NCI-H1092 (cell line): ENCODE results near the gene CORO2B.

Source experiments
- DNase-seq: peaks from one replicate; lab custom pipeline; 2025; lab: John Stamatoyannopoulos, UW

CORO2B gene

DNA sequence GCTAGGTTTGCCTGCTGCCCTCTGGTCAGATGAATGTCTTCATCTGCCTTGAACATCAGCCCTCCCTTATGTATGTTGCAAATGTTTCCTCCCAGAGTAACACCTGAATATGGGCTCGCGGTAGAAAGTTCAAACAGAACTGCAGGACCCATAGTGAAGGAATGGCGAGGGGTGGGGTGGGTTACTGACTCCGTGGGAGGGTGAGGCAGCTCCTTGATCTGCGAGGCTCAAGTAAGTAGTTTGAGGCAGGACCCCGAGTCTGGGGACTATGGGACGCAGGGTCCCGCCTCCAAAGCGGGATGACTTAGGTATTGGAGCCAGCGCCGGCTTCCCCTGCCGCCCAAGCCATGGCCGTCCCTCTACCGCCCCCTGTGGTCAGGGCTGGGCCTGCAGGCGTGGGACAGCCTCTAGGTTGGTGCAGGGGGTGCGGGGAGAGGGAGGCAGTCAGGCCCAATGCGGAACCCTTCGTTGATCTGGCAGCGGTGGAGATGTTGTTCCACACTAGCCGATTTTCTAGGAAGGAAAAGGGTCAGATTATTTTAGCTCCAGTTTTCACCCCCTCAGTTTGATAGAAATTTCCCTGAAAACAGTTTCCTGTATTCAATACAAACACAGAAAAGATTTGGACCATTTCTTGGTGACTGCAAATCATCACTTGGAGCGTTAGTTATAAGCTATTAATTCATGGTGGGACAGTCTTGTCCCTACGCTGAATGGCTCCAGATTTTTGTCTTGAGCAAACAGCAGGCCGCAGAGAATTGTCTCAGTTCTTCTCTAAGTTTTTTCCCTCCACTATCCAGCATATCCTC, 72.3 kb downstream of the CORO2B start:
- DNase-seq = no peak

- peak; percentile 53 for DNase-seq
Measured at GRCh38 chr15:68651916-68652525, 73.2 kb downstream of the CORO2B start.

GRCh38 chr15:68653031-68653635, 74.3 kb downstream of the CORO2B start:
- DNase-seq = no peak

DNA sequence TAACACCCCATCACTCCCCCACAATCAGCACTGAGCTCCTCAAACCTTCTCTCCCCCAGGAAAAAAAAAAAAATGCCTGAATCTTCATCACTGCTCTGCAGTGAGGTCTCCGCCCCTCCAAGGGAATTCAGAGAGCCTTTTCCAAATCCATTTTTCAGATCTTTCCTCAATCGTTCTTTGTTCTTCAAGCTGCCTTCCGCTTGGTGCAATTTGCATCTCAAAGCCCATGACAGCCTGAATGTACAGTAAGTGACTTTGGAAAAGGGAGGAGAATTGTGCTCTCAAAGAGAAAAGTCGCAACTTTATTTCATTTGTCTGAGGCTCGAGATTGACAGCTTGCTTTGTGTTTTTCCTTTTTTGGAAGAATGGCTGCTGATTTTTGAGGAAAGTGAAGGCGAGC, 75.0 kb downstream of the CORO2B start:
- no peak for DNase-seq

DNA sequence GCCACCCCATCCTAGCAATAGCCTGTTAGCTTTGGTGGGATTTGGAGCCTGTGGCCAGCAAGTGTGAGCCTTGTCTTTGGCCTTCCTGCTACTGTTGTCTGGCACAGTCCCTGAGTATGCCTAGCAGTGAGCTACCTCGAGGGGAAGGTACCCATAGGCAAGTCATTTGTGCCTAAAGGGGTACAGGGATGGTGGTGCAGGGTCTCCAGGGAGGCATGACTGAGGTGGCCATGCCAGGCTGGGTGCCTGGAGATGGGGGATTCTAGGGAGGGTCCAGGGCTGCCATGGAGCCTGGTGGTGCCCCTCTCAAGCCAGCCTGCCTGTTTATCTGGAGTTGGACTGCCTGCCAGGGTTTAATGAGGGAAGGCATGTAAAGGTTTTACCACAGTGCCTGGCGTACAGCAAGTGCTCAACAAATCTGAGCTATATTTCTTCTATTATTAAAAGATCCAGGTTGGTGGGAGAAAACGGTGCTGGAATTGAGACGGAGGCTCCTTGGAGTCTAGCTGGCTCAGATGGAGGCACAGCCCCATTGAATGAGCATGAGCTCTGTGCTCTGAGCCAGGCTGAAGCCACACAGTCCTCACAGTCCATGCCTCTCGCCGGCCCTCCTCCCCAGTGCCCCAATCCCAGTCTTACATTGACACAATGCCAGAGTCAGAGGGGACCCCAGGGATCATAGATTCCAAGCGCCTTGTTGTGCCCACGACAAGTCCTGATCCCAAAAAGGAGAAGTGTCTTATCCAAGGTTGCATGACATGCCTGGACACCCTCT, 76.2 kb downstream of the CORO2B start:
- DNase-seq = no peak

DNA sequence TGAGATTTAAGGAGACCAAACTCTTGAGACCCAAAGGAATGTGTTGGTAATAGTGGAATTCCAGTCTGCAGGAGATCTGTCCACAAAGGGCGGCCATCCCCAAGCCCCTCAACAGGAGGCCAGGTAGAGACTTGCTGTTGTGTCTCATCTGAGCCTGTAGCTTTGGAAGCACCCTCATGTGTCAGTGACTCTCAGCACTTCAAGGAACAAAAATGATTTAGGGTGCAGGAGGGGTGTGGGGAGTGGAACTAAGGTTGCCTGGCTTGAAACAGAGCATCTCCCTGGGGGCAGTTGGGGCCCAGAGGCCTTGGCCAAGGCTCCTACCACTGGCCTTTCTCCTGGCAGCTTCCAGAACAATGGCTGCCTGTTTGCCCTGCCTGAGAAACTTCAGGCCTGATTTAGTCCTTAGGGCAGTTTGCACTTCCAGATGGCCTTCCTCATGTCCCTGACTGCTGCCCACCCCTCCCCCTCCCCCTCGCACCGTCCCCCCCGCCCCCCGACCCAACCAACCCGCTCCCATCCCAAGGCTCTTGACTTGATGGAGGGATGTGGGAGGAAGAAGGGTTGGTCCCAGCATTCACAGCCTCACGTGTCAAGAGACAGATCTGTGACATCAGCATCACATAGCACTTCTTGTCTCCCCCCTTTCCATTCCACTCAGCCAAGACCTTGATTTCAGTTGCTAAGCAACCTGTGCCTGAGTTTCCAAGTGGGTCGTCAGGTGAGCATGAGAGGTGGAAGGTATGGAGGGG, 77.1 kb downstream of the CORO2B start:
- DNase-seq = no peak

GRCh38 chr15:68656438-68656739, 77.6 kb downstream of the CORO2B start:
- DNase-seq = no peak

GRCh38 chr15:68658151-68658550, 79.4 kb downstream of the CORO2B start:
- DNase-seq = peak; percentile 33

DNA sequence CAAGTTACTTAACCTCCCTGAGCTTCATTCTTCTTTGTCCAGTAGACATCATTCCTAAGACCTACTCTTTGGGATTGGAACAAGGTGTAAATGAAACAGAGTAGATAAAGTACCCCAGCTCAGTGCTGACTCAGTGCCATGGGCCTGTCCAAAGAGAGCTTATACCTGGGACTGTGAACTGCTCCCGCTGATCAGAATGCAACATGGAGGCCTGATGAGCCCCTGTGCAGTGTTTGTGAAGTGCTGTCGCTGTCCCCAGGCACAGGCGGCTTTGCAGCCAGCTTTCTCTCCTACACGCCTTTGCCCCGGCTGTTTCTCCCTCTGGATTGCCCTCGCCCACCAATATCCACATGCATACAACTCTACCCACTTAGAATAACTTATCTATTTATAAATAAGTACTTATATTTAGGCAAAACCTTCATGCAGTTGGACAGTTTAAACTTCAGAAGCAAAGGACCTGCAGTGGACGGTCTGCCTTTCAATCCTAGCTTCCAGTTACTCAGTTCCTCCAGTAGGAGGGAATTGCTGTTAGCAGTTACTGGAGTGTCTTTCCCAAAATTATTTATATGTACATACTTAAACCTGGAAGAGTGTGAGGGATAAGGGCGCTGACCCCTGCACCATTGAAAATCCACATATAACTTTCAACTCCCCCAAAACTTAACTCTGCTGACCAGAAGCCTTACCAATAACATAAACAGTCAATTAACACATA, 80.0 kb downstream of the CORO2B start:
- DNase-seq = no peak

- no peak for DNase-seq
Measured at GRCh38 chr15:68663526-68663925, 84.7 kb downstream of the CORO2B start.

DNA sequence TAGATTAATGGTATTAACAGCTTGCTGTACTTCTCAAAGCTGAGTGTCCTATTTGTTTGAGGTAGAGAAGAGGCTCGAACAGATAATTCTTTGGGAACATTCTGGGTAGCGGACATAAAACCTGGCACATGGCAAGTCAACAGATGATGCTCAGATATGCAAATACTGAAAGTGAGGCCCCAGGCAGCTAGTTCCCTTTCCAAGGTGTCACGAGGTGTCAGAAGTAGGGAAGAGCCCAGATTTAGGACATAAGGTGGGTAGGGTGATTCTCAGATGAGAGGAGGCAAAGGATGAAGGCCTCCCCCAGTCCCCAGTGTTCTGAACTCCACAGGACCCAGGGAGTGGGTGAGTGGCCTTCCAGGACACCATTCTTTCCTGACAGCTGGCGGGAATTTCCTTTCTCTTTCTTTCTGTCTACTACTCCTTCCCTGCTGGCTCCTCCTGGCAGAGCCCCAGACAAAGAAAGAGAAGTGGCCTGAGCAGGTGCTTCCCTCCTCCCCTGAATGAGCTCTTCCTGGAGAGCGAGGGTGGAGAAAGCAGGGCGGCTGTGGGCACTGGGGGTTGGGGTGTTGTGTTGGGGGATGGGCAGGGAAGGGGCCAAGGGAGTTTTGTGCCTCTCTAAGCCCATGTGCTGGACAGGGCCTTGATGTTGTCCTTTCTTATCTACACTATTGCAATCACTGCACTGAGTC, 87.5 kb downstream of the CORO2B start:
- DNase-seq = peak; percentile 80

DNA sequence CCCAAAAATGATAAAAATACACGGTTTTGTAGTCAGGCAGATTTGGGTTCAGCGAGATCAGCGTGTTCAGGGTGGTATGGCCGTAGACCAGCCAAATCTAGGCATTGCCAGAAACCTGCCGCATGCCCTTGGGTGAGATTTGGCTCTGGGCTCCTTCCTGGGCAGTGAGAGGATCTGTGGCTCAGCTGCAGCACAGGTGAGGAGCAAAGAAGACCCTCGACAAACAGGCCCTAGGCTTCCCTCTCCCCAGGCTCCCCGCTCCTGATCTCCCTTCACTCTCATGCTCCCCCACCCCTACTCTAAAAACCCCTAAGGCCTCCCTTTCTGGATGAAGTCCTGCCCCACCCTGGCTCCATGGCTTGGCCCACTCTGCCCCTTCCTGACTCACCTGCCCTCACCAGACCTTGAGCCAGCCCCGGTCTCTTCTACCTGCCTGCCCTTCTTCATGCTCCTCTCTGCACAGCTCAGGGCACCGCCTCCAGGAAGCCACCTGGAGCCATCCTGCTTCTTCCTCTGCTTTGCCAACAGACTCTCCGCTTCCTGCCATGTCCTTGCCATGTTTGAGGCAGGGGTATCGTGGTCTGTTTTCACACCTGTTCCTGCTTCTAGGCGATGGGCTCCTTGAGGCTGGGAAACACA, 88.1 kb downstream of the CORO2B start:
- DNase-seq = no peak

DNA sequence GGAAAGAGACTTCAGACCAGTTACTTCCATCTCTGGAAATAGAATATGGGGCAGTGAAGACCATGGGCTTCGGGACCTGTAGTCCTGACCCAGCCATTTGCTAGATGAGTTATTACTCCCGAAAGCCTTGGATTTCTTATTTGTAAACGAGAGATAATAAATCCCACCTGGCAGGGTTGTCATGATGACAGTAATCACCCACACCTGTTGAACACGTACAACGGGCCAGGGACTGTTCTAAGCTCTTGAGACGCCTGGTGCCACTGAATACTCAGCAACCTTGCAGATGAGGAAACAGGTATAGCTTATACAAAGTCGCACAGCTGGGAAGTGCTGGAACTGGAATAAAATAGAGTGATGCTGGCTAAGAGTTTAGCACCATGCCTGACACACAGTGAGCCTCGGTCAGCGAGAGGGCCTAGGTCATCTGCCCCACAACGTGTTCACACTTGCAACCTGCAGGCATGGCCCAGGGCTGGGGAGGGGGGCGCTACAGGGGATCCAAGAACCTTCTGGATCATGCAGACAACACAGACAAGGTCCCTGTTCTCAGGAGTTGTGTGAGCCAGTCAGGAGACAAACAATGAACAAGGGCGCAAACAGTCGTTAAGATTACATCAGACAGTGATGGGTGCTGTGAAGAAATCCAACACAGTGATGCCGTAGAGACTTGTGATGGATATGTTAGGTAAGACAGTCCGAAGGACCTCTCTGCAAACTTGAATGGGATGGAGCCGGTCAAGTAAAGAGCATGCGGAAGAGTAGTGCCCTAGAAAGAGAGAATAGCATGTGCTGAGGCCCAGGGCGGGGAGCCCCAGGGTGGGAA, 89.2 kb downstream of the CORO2B start:
- no peak for DNase-seq

DNA sequence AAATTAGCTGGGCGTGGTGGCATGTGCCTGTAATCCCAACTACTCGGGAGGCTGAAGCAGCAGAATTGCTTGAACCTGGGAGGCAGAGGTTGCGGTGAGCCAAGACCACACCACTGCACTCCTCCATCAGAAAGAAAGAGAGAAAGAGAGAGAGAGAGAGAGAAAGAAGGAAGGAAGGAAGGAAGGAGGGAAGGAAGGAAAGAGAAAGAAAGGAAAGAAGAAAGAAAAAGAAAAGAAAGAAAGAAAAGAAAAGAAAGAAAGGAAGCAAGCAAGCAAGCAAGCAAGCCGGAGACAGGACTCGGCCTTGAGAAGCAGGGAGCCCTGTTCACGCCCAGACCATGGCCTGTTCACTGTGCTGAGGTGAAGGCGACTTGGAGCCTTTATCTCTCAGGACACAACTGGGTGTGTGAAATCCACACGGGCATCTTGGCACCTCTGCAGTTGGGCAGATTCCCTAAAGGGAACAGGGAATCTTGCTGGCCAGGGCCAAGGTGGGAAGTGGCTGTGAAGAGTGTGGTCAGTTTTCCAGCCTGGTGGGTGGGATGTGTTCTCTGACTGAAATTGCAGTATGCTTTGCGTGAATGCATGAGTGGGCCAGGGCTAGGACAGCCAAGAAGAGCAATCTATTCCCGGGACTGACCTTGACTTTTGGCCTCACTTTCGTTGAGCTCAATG, 90.3 kb downstream of the CORO2B start:
- no peak for DNase-seq

GRCh38 chr15:68672251-68672650, 93.5 kb downstream of the CORO2B start:
- DNase-seq = no peak

DNA sequence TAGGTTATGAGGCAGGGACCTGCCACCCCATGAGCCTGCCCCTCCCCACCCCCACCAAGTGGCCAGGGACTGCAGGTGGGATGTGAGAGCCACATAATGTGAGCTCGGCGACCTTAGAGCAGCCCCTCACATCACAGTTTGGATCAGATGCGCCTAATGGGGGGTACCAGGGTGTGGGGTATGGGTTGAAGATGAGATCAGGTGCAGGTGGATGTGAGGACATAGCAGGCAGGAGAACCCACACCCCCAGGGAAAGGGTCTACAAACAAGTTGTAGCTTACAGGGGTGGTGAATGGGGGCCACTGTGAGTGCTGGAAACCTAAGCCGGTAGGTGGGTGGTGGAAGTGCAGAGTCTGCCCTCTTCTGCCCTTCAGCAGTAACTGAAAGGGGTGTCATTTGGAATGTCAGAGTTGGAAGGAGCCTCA, 94.0 kb downstream of the CORO2B start:
- DNase-seq = no peak

DNA sequence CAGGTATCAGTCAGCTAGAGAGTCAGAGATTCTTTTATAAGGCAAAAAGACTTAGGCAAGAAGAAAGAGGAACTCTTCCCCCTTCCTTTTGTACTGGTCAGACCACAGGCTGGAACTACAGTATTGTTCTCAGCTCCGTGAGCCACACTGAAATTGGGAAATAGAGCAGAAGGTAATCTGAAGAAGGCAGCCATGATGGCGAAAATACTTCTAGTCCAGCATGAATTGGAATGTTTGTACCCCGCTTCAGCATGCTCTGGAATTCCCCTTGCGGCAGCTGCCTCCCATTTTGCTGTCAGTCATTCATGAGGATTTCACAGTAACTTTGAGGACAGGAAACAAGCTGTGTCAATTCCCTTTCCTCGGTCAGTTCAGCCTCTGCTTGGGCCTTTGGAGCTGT, 96.2 kb downstream of the CORO2B start:
- no peak for DNase-seq

DNA sequence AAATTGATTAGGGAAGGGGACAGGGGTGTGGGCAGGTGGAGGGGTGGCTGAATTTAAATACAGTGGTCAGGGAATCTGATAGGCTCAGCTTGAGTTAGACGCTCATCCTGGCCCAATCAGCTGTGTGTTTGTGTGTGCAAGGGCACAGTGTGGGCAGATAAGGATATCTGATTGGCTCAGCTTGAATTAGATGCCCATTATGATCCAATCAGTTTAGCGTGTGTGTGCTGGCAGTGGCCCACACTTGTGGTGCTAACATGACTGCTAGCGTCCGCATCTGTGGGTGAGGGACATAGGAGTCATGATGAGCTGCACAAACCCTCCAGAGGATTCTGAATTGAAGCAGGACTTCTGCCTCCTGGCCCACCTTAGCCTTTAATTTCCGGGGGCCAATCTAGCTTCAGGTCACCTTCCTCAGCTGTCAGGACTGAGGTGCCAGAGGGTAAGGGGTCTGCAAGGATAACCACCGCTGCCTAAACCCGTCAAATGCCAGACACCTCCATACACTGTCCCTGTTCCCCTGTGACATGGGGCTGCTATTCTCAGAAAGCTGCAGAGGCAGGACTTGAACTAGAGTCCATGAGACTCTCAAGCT, 97.3 kb downstream of the CORO2B start:
- DNase-seq = no peak
